Testis (tissue), 2 donors: ENCODE measurements around the gene KRT6B.

Source experiments
- POLR2A ChIP-seq: fragments of 450-650 bp; IDR thresholded peaks from one replicate; pipeline ENCODE4 v1.6.1; 2017; ENCODE audit warnings: antibody characterized with exemption, mild to moderate bottlenecking, moderate library complexity
- TF ChIP-seq, protein P1 (sequence below), 3 experiments: fragments of 450-650 bp in 2 of 3; fragments of 200-600 bp in 1 of 3; sonication (generic) in 1 of 3; IDR thresholded peaks; one replicate each; pipeline ENCODE4 v1.5.1; 2016 to 2019; ENCODE audit warnings: antibody characterized with exemption in 3 of 3, mild to moderate bottlenecking in 2 of 3, moderate library complexity in 1 of 3

DNA sequence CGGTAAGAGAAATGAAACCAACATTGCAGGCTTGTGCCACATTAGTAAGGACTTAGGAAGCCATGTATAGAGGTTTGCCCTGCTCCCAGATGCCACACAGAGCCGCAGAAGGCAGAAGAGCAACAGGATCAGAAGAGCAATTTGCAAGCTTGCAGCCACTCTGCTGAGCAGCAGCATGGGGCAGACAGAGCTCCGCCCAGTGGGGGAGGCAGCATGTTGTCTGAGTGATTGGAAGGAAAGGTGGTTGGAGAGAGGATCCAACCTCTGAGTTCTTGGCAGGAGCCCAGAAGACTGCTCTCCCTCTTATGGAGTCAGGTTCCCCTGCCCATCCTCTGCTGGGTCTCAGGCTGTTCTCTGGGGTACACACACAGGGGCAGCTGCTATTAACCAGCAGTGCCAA, 43.4 kb upstream of the KRT6B start:
- TF ChIP-seq, protein P1, sequence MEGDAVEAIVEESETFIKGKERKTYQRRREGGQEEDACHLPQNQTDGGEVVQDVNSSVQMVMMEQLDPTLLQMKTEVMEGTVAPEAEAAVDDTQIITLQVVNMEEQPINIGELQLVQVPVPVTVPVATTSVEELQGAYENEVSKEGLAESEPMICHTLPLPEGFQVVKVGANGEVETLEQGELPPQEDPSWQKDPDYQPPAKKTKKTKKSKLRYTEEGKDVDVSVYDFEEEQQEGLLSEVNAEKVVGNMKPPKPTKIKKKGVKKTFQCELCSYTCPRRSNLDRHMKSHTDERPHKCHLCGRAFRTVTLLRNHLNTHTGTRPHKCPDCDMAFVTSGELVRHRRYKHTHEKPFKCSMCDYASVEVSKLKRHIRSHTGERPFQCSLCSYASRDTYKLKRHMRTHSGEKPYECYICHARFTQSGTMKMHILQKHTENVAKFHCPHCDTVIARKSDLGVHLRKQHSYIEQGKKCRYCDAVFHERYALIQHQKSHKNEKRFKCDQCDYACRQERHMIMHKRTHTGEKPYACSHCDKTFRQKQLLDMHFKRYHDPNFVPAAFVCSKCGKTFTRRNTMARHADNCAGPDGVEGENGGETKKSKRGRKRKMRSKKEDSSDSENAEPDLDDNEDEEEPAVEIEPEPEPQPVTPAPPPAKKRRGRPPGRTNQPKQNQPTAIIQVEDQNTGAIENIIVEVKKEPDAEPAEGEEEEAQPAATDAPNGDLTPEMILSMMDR (IDR thresholded peaks at IDR 0.05), result no peak
- TF ChIP-seq POLR2A, result no peak
